H1 (cell line): Measurements from ENCODE around the gene ATR. TPM values are rescaled to one million over a fixed set of nuclear protein-coding genes. Genes with fewer than 3 reads are reported as not detected.
"Not testable (repeated sequence)": the region's sequence is repeated elsewhere in the genome, so short reads cannot be mapped to it uniquely, and the experiment has no call there.

Experiments used
- CTCF ChIA-PET: fragments of 300-600 bp; sonication (Branson Sonifier 250); formaldehyde crosslinking; loops from one replicate; lab custom pipeline; 2021; ENCODE audit not compliant: partially characterized antibody; lab: Charles Lee
- POLR2A ChIA-PET: fragments of 300-600 bp; sonication (Branson Sonifier 250); formaldehyde crosslinking; loops from one replicate; lab custom pipeline; 2021; ENCODE audit warnings: inconsistent platforms; ENCODE audit not compliant: partially characterized antibody; lab: Charles Lee
- DNase-seq, 2 experiments: peaks; one replicate each; pipeline versions ENCODE4 v3.0.0 to v3.0.0-alpha.2; 2010 to 2022; ENCODE audit warnings: low spot score in 2 of 2, low read depth in 1 of 2, mixed read lengths in 1 of 2
- FAIRE-seq: peaks from 2 replicates; lab custom pipeline; 2011; peaks lifted over from hg19 to GRCh38; lab: Jason Lieb, UNC
- H2AFZ ChIP-seq: 2 replicates; pipeline ENCODE4 v1.8.1; 2012; ENCODE audit warnings: low read length, inconsistent platforms
- H2AK5ac ChIP-seq: 2 replicates; pipeline ENCODE4 v1.6.1; 2013; ENCODE audit warnings: low read depth, low read length
- H2BK120ac ChIP-seq: replicated peaks from 2 replicates; pipeline ENCODE3; 2013; ENCODE audit warnings: low read depth, low read length, inconsistent platforms
- H2BK12ac ChIP-seq: 2 replicates; pipeline ENCODE4 v1.6.1; 2013; ENCODE audit warnings: low read depth, low read length
- H2BK15ac ChIP-seq: 2 replicates; pipeline ENCODE4 v1.6.1; 2013; ENCODE audit warnings: low read length
- H2BK20ac ChIP-seq: 2 replicates; pipeline ENCODE4 v1.6.1; 2013; ENCODE audit warnings: low read length
- H2BK5ac ChIP-seq: 2 replicates; pipeline ENCODE4 v1.6.1; 2013; ENCODE audit warnings: low read depth, low read length
- H3K14ac ChIP-seq: 2 replicates; pipeline ENCODE4 v1.6.1; 2013; ENCODE audit warnings: inconsistent platforms; ENCODE audit not compliant: insufficient read length
- H3K18ac ChIP-seq: 2 replicates; pipeline ENCODE4 v1.6.1; 2013; ENCODE audit warnings: low read length; ENCODE audit errors: extremely low read depth
- H3K23ac ChIP-seq: 2 replicates; pipeline ENCODE4 v1.6.1; 2013; ENCODE audit warnings: inconsistent platforms; ENCODE audit not compliant: insufficient read length
- H3K23me2 ChIP-seq: 2 replicates; pipeline ENCODE4 v1.6.1; 2013; ENCODE audit warnings: low read depth, low read length
- H3K27ac ChIP-seq: 2 replicates; pipeline ENCODE4 v1.6.1; 2011; ENCODE audit warnings: low read depth, low read length, inconsistent platforms
- H3K27me3 ChIP-seq, 4 experiments: replicated peaks in 1 of 4; 1 replicate in 1 of 4; 2 replicates in 3 of 4; pipeline versions ENCODE4 v1.6.1 to v1.8.1; 2011 to 2013; ENCODE audit warnings: low read length in 3 of 4, mild to moderate bottlenecking in 3 of 4, inconsistent platforms in 2 of 4, mixed read lengths in 2 of 4, moderate library complexity in 1 of 4; ENCODE audit not compliant: control insufficient read depth in 3 of 4, insufficient read depth in 3 of 4; ENCODE audit errors: extremely low read depth in 1 of 4
- H3K36me3 ChIP-seq, 4 experiments: 2 replicates each; pipeline versions ENCODE4 v1.6.1 to v1.8.1; 2011 to 2013; ENCODE audit warnings: mild to moderate bottlenecking in 4 of 4, low read length in 3 of 4, moderate library complexity in 2 of 4, control low read depth in 1 of 4, inconsistent platforms in 1 of 4; ENCODE audit not compliant: insufficient read depth in 4 of 4, control insufficient read depth in 2 of 4
- H3K4ac ChIP-seq: replicated peaks from 2 replicates; pipeline ENCODE3; 2013; ENCODE audit warnings: low read length, low read depth, mixed read lengths, inconsistent platforms; ENCODE audit not compliant: insufficient read length
- H3K4me1 ChIP-seq, 4 experiments: replicated peaks in 1 of 4; 1 replicate in 1 of 4; 2 replicates in 3 of 4; pipeline versions ENCODE4 v1.6.1 to v1.8.1; 2011 to 2013; ENCODE audit warnings: low read length in 3 of 4, inconsistent platforms in 2 of 4, mixed read lengths in 1 of 4; ENCODE audit not compliant: insufficient read depth in 4 of 4, control insufficient read depth in 3 of 4
- H3K4me2 ChIP-seq, 2 experiments: 2 replicates each; pipeline versions ENCODE4 v1.6.1 to v1.8.1; 2011 to 2013; ENCODE audit warnings: low read depth in 2 of 2, low read length in 2 of 2, control low read depth in 1 of 2, inconsistent platforms in 1 of 2, mild to moderate bottlenecking in 1 of 2; ENCODE audit not compliant: insufficient read depth in 1 of 2
- H3K4me3 ChIP-seq, 4 experiments: fragments of 200-600, 300-600 bp in 1 of 4; sonication (generic), shearing (Covaris generic), sonication (Bioruptor Twin) in 1 of 4; 2 replicates each; pipeline versions ENCODE4 v1.5.1 to v1.8.1; 2011 to 2016; ENCODE audit warnings: low read length in 4 of 4, low read depth in 3 of 4, control low read depth in 2 of 4, inconsistent platforms in 2 of 4, mild to moderate bottlenecking in 2 of 4, mixed read lengths in 1 of 4, moderate library complexity in 1 of 4; ENCODE audit not compliant: insufficient read depth in 2 of 4; ENCODE audit errors: extremely low read depth in 1 of 4
- H3K56ac ChIP-seq: replicated peaks from 2 replicates; pipeline ENCODE3; 2013; ENCODE audit warnings: low read depth, mild to moderate bottlenecking, mixed read lengths, low read length, inconsistent platforms; ENCODE audit not compliant: insufficient read length
- H3K79me1 ChIP-seq: 2 replicates; pipeline ENCODE4 v1.6.1; 2013; ENCODE audit warnings: low read depth, low read length, control low read depth
- H3K79me2 ChIP-seq, 2 experiments: 2 replicates each; pipeline versions ENCODE4 v1.6.1 to v1.8.1; 2012 to 2013; ENCODE audit warnings: low read length in 2 of 2, mild to moderate bottlenecking in 2 of 2, inconsistent platforms in 1 of 2; ENCODE audit not compliant: insufficient read depth in 2 of 2, control insufficient read depth in 1 of 2
- H3K9ac ChIP-seq, 4 experiments: replicated peaks in 1 of 4; 1 replicate in 1 of 4; 2 replicates in 3 of 4; pipeline versions ENCODE4 v1.6.1 to v1.8.1; 2011 to 2013; ENCODE audit warnings: low read depth in 3 of 4, low read length in 3 of 4, control low read depth in 2 of 4, mild to moderate bottlenecking in 2 of 4, moderate library complexity in 2 of 4, inconsistent platforms in 1 of 4; ENCODE audit errors: extremely low read depth in 1 of 4
- H3K9me3 ChIP-seq, 2 experiments: 2 replicates each; pipeline versions ENCODE4 v1.6.1 to v1.8.1; 2012 to 2013; ENCODE audit warnings: mild to moderate bottlenecking in 2 of 2, moderate library complexity in 2 of 2, control low read depth in 1 of 2, inconsistent platforms in 1 of 2, low read depth in 1 of 2, low read length in 1 of 2, mixed read lengths in 1 of 2; ENCODE audit not compliant: insufficient read depth in 2 of 2
- H4K20me1 ChIP-seq, 2 experiments: replicated peaks in 1 of 2; 2 replicates each; pipeline versions ENCODE3 to v1.8.1; 2011 to 2013; ENCODE audit warnings: inconsistent platforms in 2 of 2, low read length in 2 of 2, mild to moderate bottlenecking in 1 of 2; ENCODE audit not compliant: insufficient read depth in 2 of 2, control insufficient read depth in 1 of 2
- H4K5ac ChIP-seq: 2 replicates; pipeline ENCODE4 v1.6.1; 2013; ENCODE audit warnings: low read length, low read depth, mixed read lengths, inconsistent platforms; ENCODE audit not compliant: insufficient read length
- H4K8ac ChIP-seq: 2 replicates; pipeline ENCODE4 v1.8.0; 2013; ENCODE audit warnings: mild to moderate bottlenecking, moderate library complexity, low read length, inconsistent platforms; ENCODE audit not compliant: insufficient read depth; ENCODE audit errors: extremely low read depth
- H4K91ac ChIP-seq: replicated peaks from 2 replicates; pipeline ENCODE3; 2013; ENCODE audit warnings: low read length, mixed read lengths, inconsistent platforms; ENCODE audit not compliant: insufficient read length
- WGBS, 2 experiments: shearing (Covaris generic) in 1 of 2; methylation state at CpG; one replicate each; pipeline versions ENCODE4 v1.1.6 to v1.1.7; 2013 to 2015; ENCODE audit warnings: low lambda C conversion rate in 2 of 2, mixed read lengths in 2 of 2, inconsistent platforms in 1 of 2, low coverage in 1 of 2, missing lambda C conversion rate in 1 of 2; ENCODE audit not compliant: insufficient replicate concordance in 2 of 2, insufficient coverage in 1 of 2, insufficient read length in 1 of 2; ENCODE audit errors: extremely low coverage in 1 of 2, missing lambda C conversion rate in 1 of 2; 5-methylcytosine and 5-hydroxymethylcytosine counted together
- polyA plus RNA-seq, 7 experiments: library from polyadenylated mRNA; depleted of rRNA in 3 of 7; stranded (reverse) in 5 of 7; unstranded in 2 of 7; fragments of >200 nt in 5 of 7; fragments of 200-250 nt in 2 of 7; gene quantifications; 1 replicate in 5 of 7; 2 replicates in 1 of 7; 4 replicates in 1 of 7; pipeline versions ENCODE4 v1.2.1 to v1.2.3, GENCODE V29; 2011 to 2013; ENCODE audit warnings: missing spikeins in 2 of 7, mixed read lengths in 2 of 7
- total RNA-seq: library from RNA; stranded (reverse); fragmentation: NEBNext Ultra II Directional; extraction: Animal tissue kit (Norgen Biotek cat#: 25700); gene quantifications from 2 replicates; pipeline ENCODE4 v1.2.1, GENCODE V29; 2021

ATR gene
- total and polyA plus RNA-seq, 2 of the 8 experiments (the other 6 are each of a cell fraction or from before 2014, with no cell fraction given): 8.4 to 23.2 TPM

DNA sequence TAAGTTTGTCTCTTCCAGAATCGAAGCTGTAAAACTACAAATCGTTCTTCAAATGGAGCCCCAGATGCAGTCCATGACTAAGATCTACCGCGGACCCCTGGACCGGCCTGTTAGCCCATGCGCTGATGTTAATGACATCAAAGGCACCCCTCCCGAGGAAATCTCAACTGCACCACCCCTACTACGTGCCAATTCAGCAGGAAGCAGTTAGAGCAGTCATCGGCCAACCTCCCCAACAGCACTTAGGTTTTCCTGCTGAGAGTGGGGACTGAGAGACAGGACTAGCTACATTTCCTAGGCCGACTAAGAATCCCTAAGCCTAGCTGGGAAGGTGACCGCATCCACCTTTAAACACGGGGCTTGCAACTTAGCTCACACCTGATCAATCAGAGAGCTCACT, 135.5 kb downstream of the ATR start:
- H3K23me2 ChIP-seq, H4K5ac ChIP-seq, H3K14ac ChIP-seq, H3K27ac ChIP-seq, FAIRE-seq, H3K18ac ChIP-seq, H3K4me1 ChIP-seq, H3K4me3 ChIP-seq, H3K27me3 ChIP-seq, H2AFZ ChIP-seq, H3K4me2 ChIP-seq, H3K36me3 ChIP-seq, H2BK120ac ChIP-seq, H2AK5ac ChIP-seq, POLR2A ChIA-PET, H2BK12ac ChIP-seq, H2BK15ac ChIP-seq, H2BK20ac ChIP-seq, H3K9ac ChIP-seq, H3K23ac ChIP-seq, H4K20me1 ChIP-seq, CTCF ChIA-PET, H3K9me3 ChIP-seq, H3K4ac ChIP-seq, H4K91ac ChIP-seq, H3K79me1 ChIP-seq, H2BK5ac ChIP-seq, H3K56ac ChIP-seq, DNase-seq: not testable (repeated sequence)
- H3K79me2 ChIP-seq: peaks cover 0 to 50% of the 10 kb centered on the region in 2 experiments; a peak in 2 of 4 replicates
- peak overlapping the region; percentile 51; the same call in 1 of the 2 replicates for H4K8ac ChIP-seq
- 97% methylated on average over 12 of the region's 12 CpGs; no CpG with 5 or more reads in 1 of the 2 experiments for WGBS, 2 experiments

GRCh38 chr3:142439499-142440220, 138.9 kb downstream of the ATR start:
- H2BK15ac ChIP-seq, H3K9me3 ChIP-seq, H3K9ac ChIP-seq, H2AFZ ChIP-seq, H3K23ac ChIP-seq, H4K8ac ChIP-seq, H4K20me1 ChIP-seq, H2AK5ac ChIP-seq, H3K4me2 ChIP-seq, H3K56ac ChIP-seq, H2BK20ac ChIP-seq, POLR2A ChIA-PET, H3K18ac ChIP-seq, H3K79me1 ChIP-seq, CTCF ChIA-PET, H3K4me3 ChIP-seq, H3K14ac ChIP-seq, FAIRE-seq, H3K4ac ChIP-seq, H4K5ac ChIP-seq, H3K27me3 ChIP-seq, DNase-seq, H2BK12ac ChIP-seq, H4K91ac ChIP-seq, H2BK120ac ChIP-seq, H3K4me1 ChIP-seq, H3K23me2 ChIP-seq, H3K27ac ChIP-seq, H3K36me3 ChIP-seq, H2BK5ac ChIP-seq: not testable (repeated sequence)
- peaks cover 0 to 26% of the 10 kb centered on the region in 2 experiments; a peak in 2 of 4 replicates for H3K79me2 ChIP-seq
- WGBS, 2 experiments: 89% methylated on average over 15 of the region's 15 CpGs; no CpG with 5 or more reads in 1 of the 2 experiments
